Thoracic aorta (tissue), 2 donors: ENCODE data around the gene PTPN23. TPM values are rescaled to one million over a fixed set of nuclear protein-coding genes. Genes with fewer than 3 reads are reported as not detected.
"Not testable (repeated sequence)": the region's sequence is repeated elsewhere in the genome, so short reads cannot be mapped to it uniquely, and the experiment has no call there.

ENCODE experiments used
- ATAC-seq: fragments of 150-250 bp; one replicate; pipeline ENCODE4 v1.8.0; 2017; ENCODE audit warnings: low read depth; ENCODE audit not compliant: insufficient number of reproducible peaks, low FRiP score
- DNase-seq: peaks from one replicate; pipeline ENCODE4 v3.0.0-alpha.2; 2020; ENCODE audit warnings: low spot score
- H3K27ac ChIP-seq, 2 donors: fragments of 200-600 bp; sonication (generic); 1 replicate in 1 of 2; 2 replicates in 1 of 2; pipeline ENCODE4 v1.5.1; 2016; ENCODE audit warnings: mild to moderate bottlenecking in 2 of 2, moderate library complexity in 2 of 2
- H3K27me3 ChIP-seq: fragments of 200-600 bp; sonication (generic); replicated peaks from 2 replicates; pipeline ENCODE4 v1.6.0; 2016; ENCODE audit warnings: mild to moderate bottlenecking; ENCODE audit not compliant: insufficient read depth
- H3K36me3 ChIP-seq: fragments of 200-600 bp; sonication (generic); one replicate; pipeline ENCODE4 v1.5.1; 2016
- H3K4me1 ChIP-seq, 2 donors: fragments of 200-600 bp; sonication (generic); 1 replicate in 1 of 2; 2 replicates in 1 of 2; pipeline versions ENCODE4 v1.5.1 to v1.6.0; 2016; ENCODE audit warnings: low read depth in 2 of 2, mild to moderate bottlenecking in 1 of 2; ENCODE audit not compliant: control insufficient read depth in 1 of 2
- H3K4me3 ChIP-seq: fragments of 200-600 bp; sonication (generic); 2 replicates; pipeline ENCODE4 v1.5.1; 2016; ENCODE audit warnings: mild to moderate bottlenecking
- H3K9me3 ChIP-seq: fragments of 200-600 bp; sonication (generic); 2 replicates; pipeline ENCODE4 v1.5.1; 2016
- CTCF ChIP-seq: fragments of 200-600 bp; sonication (generic); IDR thresholded peaks from one replicate; pipeline ENCODE4 v1.5.1; 2019; ENCODE audit warnings: antibody characterized with exemption
- total RNA-seq, 2 donors: library from RNA; depleted of rRNA; stranded (reverse); fragments of >200 nt; gene quantifications; one replicate each; pipeline versions ENCODE4 v1.1.0 to v1.2.3, GENCODE V29; 2016

PTPN23 gene
- total RNA-seq, 2 donors from 2014 or later = 32.2 to 50.4 TPM

DNA sequence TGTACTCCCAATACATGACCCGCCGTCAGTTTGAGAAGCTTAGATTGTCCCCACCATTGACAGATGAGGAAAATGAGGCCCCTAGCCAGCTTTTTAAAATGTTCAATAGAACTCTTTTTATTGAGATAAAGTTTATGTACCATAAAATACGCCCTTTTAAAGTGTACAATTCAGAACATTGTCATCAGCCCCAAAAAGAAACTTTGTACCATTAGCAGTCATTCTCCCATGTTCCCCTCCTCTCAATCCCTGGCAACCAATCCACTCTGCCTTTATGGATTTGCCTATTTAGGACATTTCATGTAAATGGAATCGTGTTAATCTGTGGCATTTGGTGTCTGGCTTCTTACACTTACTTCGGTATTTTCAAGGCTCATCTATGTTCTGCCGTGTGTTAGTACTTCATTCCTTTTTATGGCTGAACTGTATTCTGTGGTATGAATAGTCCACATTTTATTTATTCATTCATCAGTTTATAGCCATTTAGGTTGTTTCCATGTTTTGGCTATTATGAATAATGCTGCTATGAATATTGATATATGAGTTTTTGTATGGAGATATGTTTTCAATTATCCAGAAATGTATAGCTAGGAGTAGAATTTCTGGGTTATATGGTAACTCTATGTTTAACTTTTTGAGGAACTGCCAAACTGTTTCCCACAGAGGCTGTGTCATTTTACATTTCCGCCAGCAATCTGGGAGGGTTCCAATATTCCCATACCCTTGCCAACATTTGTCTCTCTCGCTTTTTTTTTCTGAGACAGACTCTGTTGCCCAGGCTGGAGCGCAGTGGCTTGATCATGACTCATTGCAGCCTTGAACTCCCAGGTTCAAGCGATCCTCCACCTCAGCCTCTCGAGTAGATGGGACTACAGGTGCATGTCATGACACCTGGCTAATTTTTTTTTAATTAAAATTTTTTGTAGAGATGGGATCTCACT, 15.3 kb upstream of the PTPN23 start:
- no peak for DNase-seq
- H3K36me3 ChIP-seq = no peaks in the 10 kb centered on the region
- H3K9me3 ChIP-seq = no peaks in the 10 kb centered on the region
- no peak overlapping the region for H3K4me3 ChIP-seq
- H3K4me1 ChIP-seq = peaks cover 5 to 11% of the 10 kb centered on the region in 2 donors
- no peaks in the 10 kb centered on the region for H3K27me3 ChIP-seq
- H3K27ac ChIP-seq = peak overlapping the region in 1 of 2 donors; percentile 62
- no peak for TF ChIP-seq CTCF
- ATAC-seq = peak; percentile 68

GRCh38 chr3:47366833-47367232, 14.0 kb upstream of the PTPN23 start:
- Histone ChIP-seq H3K9me3 (no peaks in the 10 kb centered on the region), H3K4me3 (no peak overlapping the region), H3K27me3 (no peaks in the 10 kb centered on the region), H3K27ac (no peak overlapping the region), H3K4me1 (peaks cover 5 to 11% of the 10 kb centered on the region in 2 donors), H3K36me3 (no peaks in the 10 kb centered on the region)
- no peak for TF ChIP-seq CTCF
- DNase-seq (no peak), ATAC-seq (no peak)

DNA sequence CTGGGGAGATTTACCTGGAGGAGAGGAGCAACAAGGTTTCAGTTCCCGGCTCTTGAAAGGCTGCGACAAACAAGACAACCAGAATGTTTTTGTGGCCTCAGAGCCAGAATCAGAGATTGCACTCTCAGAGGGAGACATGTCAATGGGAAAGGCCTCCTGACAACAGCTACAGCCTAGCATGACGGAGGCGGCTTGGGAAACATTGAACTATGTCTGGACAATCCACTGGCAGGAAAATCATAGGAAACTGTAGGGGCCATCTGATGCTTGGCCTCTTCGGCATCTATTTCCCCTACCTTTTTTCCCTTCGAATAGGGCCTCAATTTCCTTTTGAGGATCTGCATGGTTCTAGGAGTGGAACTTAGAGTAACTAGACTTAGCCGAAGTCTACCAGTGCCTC, 13.2 kb upstream of the PTPN23 start:
- DNase-seq (no peak), ATAC-seq (no peak)
- peaks cover 5 to 11% of the 10 kb centered on the region in 2 donors for H3K4me1 ChIP-seq
- H3K27me3 ChIP-seq = no peaks in the 10 kb centered on the region
- H3K36me3 ChIP-seq = no peaks in the 10 kb centered on the region
- no peaks in the 10 kb centered on the region for H3K9me3 ChIP-seq
- H3K27ac ChIP-seq = no peak overlapping the region
- TF ChIP-seq CTCF = no peak
- no peak overlapping the region for H3K4me3 ChIP-seq

GRCh38 chr3:47370020-47370419, 10.8 kb upstream of the PTPN23 start:
- not testable (repeated sequence) for DNase-seq, H3K27ac ChIP-seq, H3K4me3 ChIP-seq, H3K9me3 ChIP-seq, H3K27me3 ChIP-seq, H3K36me3 ChIP-seq, ATAC-seq
- peaks cover 5 to 11% of the 10 kb centered on the region in 2 donors for H3K4me1 ChIP-seq

GRCh38 chr3:47370887-47371697, 9.7 kb upstream of the PTPN23 start:
- no peaks in the 10 kb centered on the region for H3K27me3 ChIP-seq
- TF ChIP-seq CTCF = peak; percentile 20
- H3K27ac ChIP-seq = no peak overlapping the region
- no peak for ATAC-seq
- H3K9me3 ChIP-seq = no peaks in the 10 kb centered on the region
- peaks cover under 1 to 1% of the 10 kb centered on the region in 2 donors for H3K4me1 ChIP-seq
- no peak overlapping the region for H3K4me3 ChIP-seq
- no peaks in the 10 kb centered on the region for H3K36me3 ChIP-seq
- no peak for DNase-seq
